ENCODE results near the gene IQCM. TPM values are rescaled to one million over a fixed set of nuclear protein-coding genes. Genes with fewer than 3 reads are reported as not detected.

Gene IQCM
- total RNA-seq, 1 donor from 2014 or later, result not detected

- Histone ChIP-seq H3K27me3 (no peaks in the 10 kb centered on the region), H3K36me3 (no peaks in the 10 kb centered on the region), H3K4me3 (no peak overlapping the region), H3K9me3 (peaks cover 4% of the 10 kb centered on the region), H3K27ac (no peak overlapping the region), H3K4me1 (no peaks in the 10 kb centered on the region)
- DNase-seq, result no peak
- intact Hi-C loops (cut with DNase I), result loop anchor here (10.0 kb wide), 1 partner anchor 250 kb away; no protein-coding TSS in a partner anchor
- peak; percentile 29 for ATAC-seq
- TF ChIP-seq, protein P1, sequence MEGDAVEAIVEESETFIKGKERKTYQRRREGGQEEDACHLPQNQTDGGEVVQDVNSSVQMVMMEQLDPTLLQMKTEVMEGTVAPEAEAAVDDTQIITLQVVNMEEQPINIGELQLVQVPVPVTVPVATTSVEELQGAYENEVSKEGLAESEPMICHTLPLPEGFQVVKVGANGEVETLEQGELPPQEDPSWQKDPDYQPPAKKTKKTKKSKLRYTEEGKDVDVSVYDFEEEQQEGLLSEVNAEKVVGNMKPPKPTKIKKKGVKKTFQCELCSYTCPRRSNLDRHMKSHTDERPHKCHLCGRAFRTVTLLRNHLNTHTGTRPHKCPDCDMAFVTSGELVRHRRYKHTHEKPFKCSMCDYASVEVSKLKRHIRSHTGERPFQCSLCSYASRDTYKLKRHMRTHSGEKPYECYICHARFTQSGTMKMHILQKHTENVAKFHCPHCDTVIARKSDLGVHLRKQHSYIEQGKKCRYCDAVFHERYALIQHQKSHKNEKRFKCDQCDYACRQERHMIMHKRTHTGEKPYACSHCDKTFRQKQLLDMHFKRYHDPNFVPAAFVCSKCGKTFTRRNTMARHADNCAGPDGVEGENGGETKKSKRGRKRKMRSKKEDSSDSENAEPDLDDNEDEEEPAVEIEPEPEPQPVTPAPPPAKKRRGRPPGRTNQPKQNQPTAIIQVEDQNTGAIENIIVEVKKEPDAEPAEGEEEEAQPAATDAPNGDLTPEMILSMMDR (IDR thresholded peaks at IDR 0.05), result no peak
Measured at GRCh38 chr4:149584722-149585121, 230.9 kb downstream of the IQCM start.

- Histone ChIP-seq H3K9me3 (no peaks in the 10 kb centered on the region), H3K4me1 (no peaks in the 10 kb centered on the region), H3K27me3 (no peaks in the 10 kb centered on the region), H3K27ac (peak overlapping the region; percentile 12), H3K36me3 (no peaks in the 10 kb centered on the region), H3K4me3 (peak overlapping the region; percentile 6)
- DNase-seq (no peak), ATAC-seq (peak; percentile 66)
- intact Hi-C loops (cut with DNase I), result no loop called here
- TF ChIP-seq, protein P1 (IDR thresholded peaks at IDR 0.05), result no peak
Measured at GRCh38 chr4:149574971-149575370, 240.7 kb downstream of the IQCM start.

DNA sequence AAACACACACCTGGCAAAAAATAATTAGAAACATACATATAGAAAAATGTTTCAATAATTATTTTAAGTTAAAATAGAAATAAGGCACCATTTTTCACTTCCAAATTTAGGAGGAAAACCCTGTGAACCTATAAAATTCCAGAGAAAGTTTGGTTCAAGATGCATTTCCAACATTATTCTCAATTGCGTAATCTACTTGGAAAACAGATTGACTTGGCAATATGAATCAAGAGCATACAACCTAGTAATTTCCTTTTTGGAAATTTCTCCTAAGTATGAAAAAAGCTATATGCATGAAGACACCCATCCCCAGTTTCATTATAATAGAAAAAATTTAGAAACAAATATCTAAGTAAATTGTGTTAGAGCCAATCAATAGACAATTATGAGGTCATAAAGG, 242.9 kb downstream of the IQCM start:
- Histone ChIP-seq H3K4me3 (no peak overlapping the region), H3K9me3 (no peaks in the 10 kb centered on the region), H3K27ac (no peak overlapping the region), H3K4me1 (no peaks in the 10 kb centered on the region), H3K27me3 (no peaks in the 10 kb centered on the region), H3K36me3 (no peaks in the 10 kb centered on the region)
- DNase-seq (no peak), ATAC-seq (no peak)
- TF ChIP-seq, protein P1 (IDR thresholded peaks at IDR 0.05), result no peak
- intact Hi-C loops (cut with DNase I), result no loop called here

GRCh38 chr4:149555799-149556198, 259.8 kb downstream of the IQCM start:
- TF ChIP-seq, protein P1 (IDR thresholded peaks at IDR 0.05), result no peak
- H3K9me3 ChIP-seq, result no peaks in the 10 kb centered on the region
- H3K4me3 ChIP-seq, result no peak overlapping the region

GRCh38 chr4:149555146-149555545, 260.5 kb downstream of the IQCM start:
- DNase-seq, result no peak
- intact Hi-C loops (cut with DNase I), result no loop called here
- H3K4me3 ChIP-seq, result no peak overlapping the region
- H3K27me3 ChIP-seq, result no peaks in the 10 kb centered on the region
- no peaks in the 10 kb centered on the region for H3K36me3 ChIP-seq
- no peak for ATAC-seq
- TF ChIP-seq, protein P1 (IDR thresholded peaks at IDR 0.05), result no peak
- no peaks in the 10 kb centered on the region for H3K9me3 ChIP-seq
- H3K4me1 ChIP-seq, result no peaks in the 10 kb centered on the region
- H3K27ac ChIP-seq, result no peak overlapping the region

More at GRCh38 chr4:149555799-149556198, 259.8 kb downstream of the IQCM start:
- H3K4me1 ChIP-seq, result no peaks in the 10 kb centered on the region
- H3K27me3 ChIP-seq, result no peaks in the 10 kb centered on the region
- no peaks in the 10 kb centered on the region for H3K36me3 ChIP-seq
- ATAC-seq (no peak), DNase-seq (no peak)
- no peak overlapping the region for H3K27ac ChIP-seq
- intact Hi-C loops (cut with DNase I), result no loop called here

DNA sequence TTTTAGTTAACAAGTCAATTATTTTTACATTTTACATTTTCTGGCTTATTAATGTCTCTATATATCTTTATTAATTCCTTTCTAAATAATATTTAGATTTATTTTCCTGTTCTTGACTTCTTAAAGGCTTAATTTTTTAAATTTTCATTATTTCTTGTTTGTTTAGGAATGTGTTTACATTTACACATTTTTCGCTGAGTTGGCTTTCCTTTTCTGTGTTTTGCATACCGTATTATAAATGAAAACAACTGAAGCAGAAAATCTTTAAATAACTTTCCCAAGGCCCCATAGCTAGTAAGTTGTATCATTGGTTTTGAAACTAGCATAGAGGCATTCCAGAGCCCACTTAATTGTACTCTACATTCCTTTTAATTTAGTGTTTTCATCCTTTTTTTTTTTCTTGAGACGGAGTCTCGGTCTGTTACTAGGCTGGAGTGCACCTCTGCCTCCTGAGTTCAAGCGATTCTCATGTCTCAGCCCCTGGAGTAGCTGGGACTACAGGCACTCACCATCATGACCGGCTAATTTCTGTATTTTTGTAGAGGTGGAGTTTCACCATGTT, 261.6 kb downstream of the IQCM start:
- ATAC-seq (no peak), DNase-seq (no peak)
- Histone ChIP-seq H3K4me1 (no peaks in the 10 kb centered on the region), H3K9me3 (no peaks in the 10 kb centered on the region), H3K27ac (no peak overlapping the region), H3K36me3 (no peaks in the 10 kb centered on the region), H3K4me3 (no peak overlapping the region), H3K27me3 (no peaks in the 10 kb centered on the region)
- intact Hi-C loops (cut with DNase I), result no loop called here
- TF ChIP-seq, protein P1 (IDR thresholded peaks at IDR 0.05), result no peak
